Neural progenitor cell (in vitro differentiated cells): ENCODE results near the gene RPL39L.

Experiments
- CTCF ChIP-seq: fragments of 200-600 bp; sonication (generic); IDR thresholded peaks from 2 replicates; pipeline ENCODE4 v1.5.1; 2017; ENCODE audit warnings: antibody characterized with exemption, mild to moderate bottlenecking
- EZH2 ChIP-seq: fragments of 200-600 bp; sonication (generic); IDR thresholded peaks from 2 replicates; pipeline ENCODE4 v1.6.1; 2017; ENCODE audit warnings: antibody characterized with exemption, mild to moderate bottlenecking, moderate library complexity
- EZH2phosphoT487 ChIP-seq: fragments of 200-600 bp; sonication (generic); IDR thresholded peaks from 2 replicates; pipeline ENCODE4 v1.6.1; 2017; ENCODE audit warnings: antibody characterized with exemption

- no peak for TF ChIP-seq EZH2phosphoT487
- TF ChIP-seq CTCF: no peak
- TF ChIP-seq EZH2: no peak
These were observed 17.0 kb downstream of the RPL39L start for GRCh38 chr3:187122261-187122660.
